Measurements from ENCODE around the gene TGFB2. TPM values are rescaled to one million over a fixed set of nuclear protein-coding genes. Genes with fewer than 3 reads are reported as not detected.

TGFB2 gene
- total RNA-seq, 2 experiments from 2014 or later, result 0.03 to 0.11 TPM

DNA sequence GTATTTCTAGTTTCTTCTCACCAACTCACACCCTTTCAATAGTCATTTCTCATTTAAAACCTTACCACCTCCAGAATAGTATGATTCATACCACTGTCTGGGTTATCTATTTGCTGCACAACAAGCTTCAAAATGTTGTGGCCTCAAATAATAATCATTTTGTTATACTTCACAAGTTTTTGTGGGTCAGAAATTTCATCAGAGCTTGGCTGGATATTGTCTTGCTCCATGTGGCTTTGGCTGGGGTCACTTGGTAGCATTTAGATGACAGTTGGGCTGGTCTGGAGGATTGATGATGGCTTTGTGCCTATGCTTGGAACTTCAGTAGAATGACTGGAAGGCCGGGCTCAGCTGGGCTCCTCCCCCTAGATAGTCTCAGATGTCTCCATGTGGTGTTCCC lies 66.0 kb downstream of the TGFB2 start:
- Histone ChIP-seq H3K27ac (ENCODE audit: low read depth, low read length, poor library complexity, severe bottlenecking) (no peak overlapping the region), H3K9me3 (ENCODE audit: low read length) (no peaks in the 10 kb centered on the region), H3K9me2 (ENCODE audit: insufficient read depth, low read length) (no peaks in the 10 kb centered on the region), H3K4me3 (ENCODE audit: low read depth, low read length, poor library complexity, severe bottlenecking) (no peak overlapping the region), H3K79me2 (ENCODE audit: insufficient read depth, low read depth, low read length) (no peaks in the 10 kb centered on the region), H3K4me2 (ENCODE audit: low read length) (no peak overlapping the region), H3K36me3 (ENCODE audit: insufficient read depth, low read length) (no peaks in the 10 kb centered on the region), H4K20me1 (ENCODE audit: insufficient read depth, low read length) (no peaks in the 10 kb centered on the region), H2AFZ (ENCODE audit: low read length) (no peak overlapping the region), H3K4me1 (ENCODE audit: insufficient read depth, low read length, poor library complexity, severe bottlenecking) (no peaks in the 10 kb centered on the region)
- CTCF ChIA-PET (ENCODE audit: unreplicated experiment), result no interaction called here
- intact Hi-C loops (cut with micrococcal nuclease; ENCODE audit: unreplicated experiment), result no loop called here
- TF ChIP-seq EZH2phosphoT487 (IDR thresholded peaks at IDR 0.05; ENCODE audit: borderline replicate concordance, low read depth, low read length) (no peak), CTCF (conservative IDR thresholded peaks at IDR 0.05; ENCODE audit: low read length) (no peak)
- POLR2A ChIA-PET, result no interaction called here
- BruUV-seq (replicated peaks), result no TSS peak
- DNase-seq (ENCODE audit: low spot score), result no peak

DNA sequence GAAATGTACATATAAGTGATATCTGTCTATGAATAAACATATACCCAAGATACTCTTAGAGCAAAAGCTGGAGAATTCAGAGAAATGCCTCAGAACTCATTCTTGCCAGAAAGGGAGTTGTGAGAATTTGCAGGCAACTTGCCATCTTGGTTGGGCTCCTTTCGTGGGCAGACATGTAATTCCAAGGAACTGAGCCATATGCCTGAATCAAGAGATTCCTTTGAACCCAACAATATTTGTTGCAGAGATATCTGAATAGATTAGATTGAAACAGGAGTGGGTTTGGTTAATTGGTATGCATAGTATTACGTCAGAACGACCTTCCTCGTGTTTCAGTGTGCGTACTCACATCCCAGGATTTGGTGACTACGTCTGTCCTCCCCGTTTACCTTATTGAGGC lies 67.0 kb downstream of the TGFB2 start:
- BruUV-seq (replicated peaks), result no TSS peak
- Histone ChIP-seq H3K27ac (ENCODE audit: low read depth, low read length, poor library complexity, severe bottlenecking) (no peak overlapping the region), H4K20me1 (ENCODE audit: insufficient read depth, low read length) (no peaks in the 10 kb centered on the region), H3K79me2 (ENCODE audit: insufficient read depth, low read depth, low read length) (no peaks in the 10 kb centered on the region), H2AFZ (ENCODE audit: low read length) (no peak overlapping the region), H3K4me2 (ENCODE audit: low read length) (no peak overlapping the region), H3K9me2 (ENCODE audit: insufficient read depth, low read length) (no peaks in the 10 kb centered on the region), H3K4me1 (ENCODE audit: insufficient read depth, low read length, poor library complexity, severe bottlenecking) (no peaks in the 10 kb centered on the region), H3K9me3 (ENCODE audit: low read length) (no peaks in the 10 kb centered on the region), H3K36me3 (ENCODE audit: insufficient read depth, low read length) (no peaks in the 10 kb centered on the region), H3K4me3 (ENCODE audit: low read depth, low read length, poor library complexity, severe bottlenecking) (no peak overlapping the region)
- DNase-seq (ENCODE audit: low spot score), result no peak
- CTCF ChIA-PET (ENCODE audit: unreplicated experiment), result no interaction called here
- POLR2A ChIA-PET, result no interaction called here
- intact Hi-C loops (cut with micrococcal nuclease; ENCODE audit: unreplicated experiment), result no loop called here
- TF ChIP-seq CTCF (conservative IDR thresholded peaks at IDR 0.05; ENCODE audit: low read length), result no peak
- no peak for TF ChIP-seq EZH2phosphoT487 (IDR thresholded peaks at IDR 0.05; ENCODE audit: borderline replicate concordance, low read depth, low read length)

DNA sequence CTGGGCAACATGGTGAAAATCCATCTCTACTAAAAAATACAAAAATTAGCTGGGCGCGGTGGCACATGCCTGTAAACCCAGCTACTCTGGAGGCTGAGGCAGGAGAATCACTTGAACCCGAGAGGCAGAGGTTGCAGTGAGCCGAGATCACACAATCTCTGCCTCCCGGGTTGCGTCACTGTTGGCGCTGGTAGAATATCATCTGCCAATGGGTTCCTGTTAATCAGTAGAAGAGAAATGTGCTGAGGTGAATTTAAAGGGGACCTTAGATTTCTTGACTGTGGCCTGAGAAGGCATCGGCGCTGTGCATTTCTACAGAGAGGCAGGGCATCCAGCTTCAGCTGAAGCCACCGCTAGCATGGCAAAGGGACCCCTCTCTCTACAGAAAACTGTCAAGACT lies 68.0 kb downstream of the TGFB2 start:
- POLR2A ChIA-PET, result interaction anchor here (0.6 kb wide), 1 partner anchor 66 kb away, joined by 3 read pairs; no protein-coding TSS in a partner anchor
- BruUV-seq (replicated peaks), result no TSS peak
- no peak overlapping the region for H3K4me2 ChIP-seq (ENCODE audit: low read length)

More for the DNA sequence above, 68.0 kb downstream of the TGFB2 start:
- H2AFZ ChIP-seq (ENCODE audit: low read length), result no peak overlapping the region
- no peak for TF ChIP-seq CTCF (conservative IDR thresholded peaks at IDR 0.05; ENCODE audit: low read length)
- intact Hi-C loops (cut with micrococcal nuclease; ENCODE audit: unreplicated experiment), result no loop called here
- H3K9me3 ChIP-seq (ENCODE audit: low read length), result no peaks in the 10 kb centered on the region
- H3K9me2 ChIP-seq (ENCODE audit: insufficient read depth, low read length), result no peaks in the 10 kb centered on the region
- no peak for DNase-seq (ENCODE audit: low spot score)
- H3K4me3 ChIP-seq (ENCODE audit: low read depth, low read length, poor library complexity, severe bottlenecking), result no peak overlapping the region
- H3K36me3 ChIP-seq (ENCODE audit: insufficient read depth, low read length), result no peaks in the 10 kb centered on the region
- H3K4me1 ChIP-seq (ENCODE audit: insufficient read depth, low read length, poor library complexity, severe bottlenecking), result no peaks in the 10 kb centered on the region
- CTCF ChIA-PET (ENCODE audit: unreplicated experiment), result no interaction called here
- no peaks in the 10 kb centered on the region for H4K20me1 ChIP-seq (ENCODE audit: insufficient read depth, low read length)
- H3K79me2 ChIP-seq (ENCODE audit: insufficient read depth, low read depth, low read length), result no peaks in the 10 kb centered on the region
- no peak overlapping the region for H3K27ac ChIP-seq (ENCODE audit: low read depth, low read length, poor library complexity, severe bottlenecking)
